K562 (cell line): Measurements from ENCODE around the gene OR13J1.

Experiments
- EGR1 ChIP-seq: fragments of 450-650 bp; conservative IDR thresholded peaks from 2 replicates; pipeline ENCODE4 v1.6.1; 2017; ENCODE audit warnings: mild to moderate bottlenecking
- EP300 ChIP-seq: IDR thresholded peaks from 2 replicates; pipeline ENCODE4 v1.6.1; 2012; ENCODE audit warnings: low read length, improper control_type of control experiment
- FOXJ3 ChIP-seq: sonication (generic); formaldehyde crosslinking; IDR thresholded peaks from 2 replicates; pipeline ENCODE4 v1.4.0; 2020; ENCODE audit warnings: mild to moderate bottlenecking, missing genetic modification reagents
- FOXM1 ChIP-seq, 2 experiments: fragments of 450-650 bp in 1 of 2; sonication (generic) in 1 of 2; formaldehyde crosslinking in 1 of 2; IDR thresholded peaks; 2 replicates each; pipeline versions ENCODE4 v1.6.1 to v1.9.0; 2017 to 2022; ENCODE audit warnings: low read depth in 2 of 2, mild to moderate bottlenecking in 2 of 2, missing genetic modification reagents in 1 of 2, moderate library complexity in 1 of 2
- FOXP1 ChIP-seq: sonication (generic); formaldehyde crosslinking; IDR thresholded peaks from 2 replicates; pipeline ENCODE4 v1.8.0; 2022; ENCODE audit warnings: mild to moderate bottlenecking, missing genetic modification reagents
- HIVEP1 ChIP-seq: fragments of 250-450 bp; sonication (Bioruptor Pico); IDR thresholded peaks from 2 replicates; pipeline ENCODE4 v1.4.0; 2020; ENCODE audit warnings: mild to moderate bottlenecking
- ZBTB7A ChIP-seq: IDR thresholded peaks from 2 replicates; pipeline ENCODE4 v1.6.1; 2011; ENCODE audit warnings: low read depth, mild to moderate bottlenecking, low read length, moderate library complexity, borderline replicate concordance; ENCODE audit not compliant: control insufficient read depth
- ZNF197 ChIP-seq: fragments of 200-800 bp; sonication (Bioruptor generic); IDR thresholded peaks from 2 replicates; pipeline ENCODE4 v1.6.1; 2016; ENCODE audit warnings: low read depth, missing genetic modification characterization, missing compliant biosample characterization
- ZNF431 ChIP-seq: sonication (generic); formaldehyde crosslinking; IDR thresholded peaks from 2 replicates; pipeline ENCODE4 v1.8.0; 2022; ENCODE audit warnings: mild to moderate bottlenecking, missing genetic modification reagents
- TF ChIP-seq, protein P1 (sequence below), 3 experiments: IDR thresholded peaks in 2 of 3; conservative IDR thresholded peaks in 1 of 3; 2 replicates each; pipeline ENCODE4 v1.5.1; 2011 to 2012; ENCODE audit warnings: low read length in 3 of 3, mild to moderate bottlenecking in 3 of 3, control low read depth in 2 of 3, improper control_type of control experiment in 1 of 3, inconsistent platforms in 1 of 3, low read depth in 1 of 3, mixed read lengths in 1 of 3, moderate library complexity in 1 of 3; ENCODE audit not compliant: insufficient read depth in 2 of 3
- TF ChIP-seq, protein P2 (sequence below): sonication (generic); formaldehyde crosslinking; IDR thresholded peaks from 2 replicates; pipeline ENCODE4 v1.8.1; 2023; ENCODE audit warnings: mild to moderate bottlenecking, missing genetic modification reagents
- TF ChIP-seq, protein P3 (sequence below), 2 experiments: fragments of 450-650 bp; formaldehyde crosslinking in 1 of 2; IDR thresholded peaks; 2 replicates each; pipeline versions ENCODE4 v1.4.0 to v1.6.1; 2014 to 2020; ENCODE audit warnings: mild to moderate bottlenecking in 2 of 2, borderline replicate concordance in 1 of 2, low read depth in 1 of 2
- TF ChIP-seq, protein P4 (sequence below): sonication (generic); formaldehyde crosslinking; IDR thresholded peaks from 2 replicates; pipeline ENCODE4 v1.8.1; 2023; ENCODE audit warnings: mild to moderate bottlenecking, missing genetic modification reagents
- TF ChIP-seq, protein P5 (sequence below): sonication (generic); formaldehyde crosslinking; IDR thresholded peaks from 2 replicates; pipeline ENCODE4 v1.9.0; 2022; ENCODE audit warnings: mild to moderate bottlenecking, missing genetic modification reagents

DNA sequence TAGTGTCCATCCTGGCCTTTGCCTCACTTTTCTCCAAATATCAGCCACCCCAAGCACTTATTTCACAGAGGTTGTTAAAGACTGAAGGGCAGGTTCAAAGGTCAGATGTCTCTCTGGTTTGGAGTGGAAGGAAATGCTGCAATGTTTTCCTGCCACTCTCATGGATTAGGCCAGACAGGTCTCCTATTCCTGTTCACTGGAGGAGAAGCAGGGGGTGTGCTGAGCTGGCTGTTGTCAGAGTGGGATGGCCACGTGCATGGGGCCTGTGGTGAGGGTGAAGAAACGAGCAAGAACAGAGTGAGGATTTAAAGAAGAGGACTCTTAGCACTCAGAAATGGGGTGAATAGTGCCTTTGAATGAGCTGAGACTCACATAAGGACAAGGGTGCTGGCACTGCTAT, 34.4 kb downstream of the OR13J1 start:
- TF ChIP-seq, protein P1, sequence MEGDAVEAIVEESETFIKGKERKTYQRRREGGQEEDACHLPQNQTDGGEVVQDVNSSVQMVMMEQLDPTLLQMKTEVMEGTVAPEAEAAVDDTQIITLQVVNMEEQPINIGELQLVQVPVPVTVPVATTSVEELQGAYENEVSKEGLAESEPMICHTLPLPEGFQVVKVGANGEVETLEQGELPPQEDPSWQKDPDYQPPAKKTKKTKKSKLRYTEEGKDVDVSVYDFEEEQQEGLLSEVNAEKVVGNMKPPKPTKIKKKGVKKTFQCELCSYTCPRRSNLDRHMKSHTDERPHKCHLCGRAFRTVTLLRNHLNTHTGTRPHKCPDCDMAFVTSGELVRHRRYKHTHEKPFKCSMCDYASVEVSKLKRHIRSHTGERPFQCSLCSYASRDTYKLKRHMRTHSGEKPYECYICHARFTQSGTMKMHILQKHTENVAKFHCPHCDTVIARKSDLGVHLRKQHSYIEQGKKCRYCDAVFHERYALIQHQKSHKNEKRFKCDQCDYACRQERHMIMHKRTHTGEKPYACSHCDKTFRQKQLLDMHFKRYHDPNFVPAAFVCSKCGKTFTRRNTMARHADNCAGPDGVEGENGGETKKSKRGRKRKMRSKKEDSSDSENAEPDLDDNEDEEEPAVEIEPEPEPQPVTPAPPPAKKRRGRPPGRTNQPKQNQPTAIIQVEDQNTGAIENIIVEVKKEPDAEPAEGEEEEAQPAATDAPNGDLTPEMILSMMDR (IDR thresholded peaks at IDR 0.05 in 2 of 3, conservative IDR thresholded peaks at IDR 0.05 in 1 of 3; ENCODE audit: insufficient read depth in 2 of 3, low read depth in 1 of 3, low read length in 3 of 3) = no peak
- TF ChIP-seq FOXP1 (no peak), FOXM1 (IDR thresholded peaks at IDR 0.05; ENCODE audit: low read depth) (no peak), FOXM1 (CRISPR knock-in tag; IDR thresholded peaks at IDR 0.05; ENCODE audit: low read depth) (no peak), FOXJ3 (CRISPR knock-in tag) (no peak), EP300 (no peak), EGR1 (no peak), ZNF431 (CRISPR knock-in tag) (no peak), ZNF197 (CRISPR knock-in tag) (no peak), ZBTB7A (no peak), HIVEP1 (CRISPR knock-in tag) (no peak)
- TF ChIP-seq, protein P2, sequence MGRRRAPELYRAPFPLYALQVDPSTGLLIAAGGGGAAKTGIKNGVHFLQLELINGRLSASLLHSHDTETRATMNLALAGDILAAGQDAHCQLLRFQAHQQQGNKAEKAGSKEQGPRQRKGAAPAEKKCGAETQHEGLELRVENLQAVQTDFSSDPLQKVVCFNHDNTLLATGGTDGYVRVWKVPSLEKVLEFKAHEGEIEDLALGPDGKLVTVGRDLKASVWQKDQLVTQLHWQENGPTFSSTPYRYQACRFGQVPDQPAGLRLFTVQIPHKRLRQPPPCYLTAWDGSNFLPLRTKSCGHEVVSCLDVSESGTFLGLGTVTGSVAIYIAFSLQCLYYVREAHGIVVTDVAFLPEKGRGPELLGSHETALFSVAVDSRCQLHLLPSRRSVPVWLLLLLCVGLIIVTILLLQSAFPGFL (CRISPR knock-in tag) = no peak
- TF ChIP-seq, protein P3, sequence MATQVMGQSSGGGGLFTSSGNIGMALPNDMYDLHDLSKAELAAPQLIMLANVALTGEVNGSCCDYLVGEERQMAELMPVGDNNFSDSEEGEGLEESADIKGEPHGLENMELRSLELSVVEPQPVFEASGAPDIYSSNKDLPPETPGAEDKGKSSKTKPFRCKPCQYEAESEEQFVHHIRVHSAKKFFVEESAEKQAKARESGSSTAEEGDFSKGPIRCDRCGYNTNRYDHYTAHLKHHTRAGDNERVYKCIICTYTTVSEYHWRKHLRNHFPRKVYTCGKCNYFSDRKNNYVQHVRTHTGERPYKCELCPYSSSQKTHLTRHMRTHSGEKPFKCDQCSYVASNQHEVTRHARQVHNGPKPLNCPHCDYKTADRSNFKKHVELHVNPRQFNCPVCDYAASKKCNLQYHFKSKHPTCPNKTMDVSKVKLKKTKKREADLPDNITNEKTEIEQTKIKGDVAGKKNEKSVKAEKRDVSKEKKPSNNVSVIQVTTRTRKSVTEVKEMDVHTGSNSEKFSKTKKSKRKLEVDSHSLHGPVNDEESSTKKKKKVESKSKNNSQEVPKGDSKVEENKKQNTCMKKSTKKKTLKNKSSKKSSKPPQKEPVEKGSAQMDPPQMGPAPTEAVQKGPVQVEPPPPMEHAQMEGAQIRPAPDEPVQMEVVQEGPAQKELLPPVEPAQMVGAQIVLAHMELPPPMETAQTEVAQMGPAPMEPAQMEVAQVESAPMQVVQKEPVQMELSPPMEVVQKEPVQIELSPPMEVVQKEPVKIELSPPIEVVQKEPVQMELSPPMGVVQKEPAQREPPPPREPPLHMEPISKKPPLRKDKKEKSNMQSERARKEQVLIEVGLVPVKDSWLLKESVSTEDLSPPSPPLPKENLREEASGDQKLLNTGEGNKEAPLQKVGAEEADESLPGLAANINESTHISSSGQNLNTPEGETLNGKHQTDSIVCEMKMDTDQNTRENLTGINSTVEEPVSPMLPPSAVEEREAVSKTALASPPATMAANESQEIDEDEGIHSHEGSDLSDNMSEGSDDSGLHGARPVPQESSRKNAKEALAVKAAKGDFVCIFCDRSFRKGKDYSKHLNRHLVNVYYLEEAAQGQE (IDR thresholded peaks at IDR 0.05; ENCODE audit: borderline replicate concordance) = no peak
- TF ChIP-seq, protein P3 (CRISPR knock-in tag; IDR thresholded peaks at IDR 0.05; ENCODE audit: low read depth) = no peak
- TF ChIP-seq, protein P4, sequence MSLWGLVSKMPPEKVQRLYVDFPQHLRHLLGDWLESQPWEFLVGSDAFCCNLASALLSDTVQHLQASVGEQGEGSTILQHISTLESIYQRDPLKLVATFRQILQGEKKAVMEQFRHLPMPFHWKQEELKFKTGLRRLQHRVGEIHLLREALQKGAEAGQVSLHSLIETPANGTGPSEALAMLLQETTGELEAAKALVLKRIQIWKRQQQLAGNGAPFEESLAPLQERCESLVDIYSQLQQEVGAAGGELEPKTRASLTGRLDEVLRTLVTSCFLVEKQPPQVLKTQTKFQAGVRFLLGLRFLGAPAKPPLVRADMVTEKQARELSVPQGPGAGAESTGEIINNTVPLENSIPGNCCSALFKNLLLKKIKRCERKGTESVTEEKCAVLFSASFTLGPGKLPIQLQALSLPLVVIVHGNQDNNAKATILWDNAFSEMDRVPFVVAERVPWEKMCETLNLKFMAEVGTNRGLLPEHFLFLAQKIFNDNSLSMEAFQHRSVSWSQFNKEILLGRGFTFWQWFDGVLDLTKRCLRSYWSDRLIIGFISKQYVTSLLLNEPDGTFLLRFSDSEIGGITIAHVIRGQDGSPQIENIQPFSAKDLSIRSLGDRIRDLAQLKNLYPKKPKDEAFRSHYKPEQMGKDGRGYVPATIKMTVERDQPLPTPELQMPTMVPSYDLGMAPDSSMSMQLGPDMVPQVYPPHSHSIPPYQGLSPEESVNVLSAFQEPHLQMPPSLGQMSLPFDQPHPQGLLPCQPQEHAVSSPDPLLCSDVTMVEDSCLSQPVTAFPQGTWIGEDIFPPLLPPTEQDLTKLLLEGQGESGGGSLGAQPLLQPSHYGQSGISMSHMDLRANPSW (CRISPR knock-in tag) = no peak
- TF ChIP-seq, protein P5, sequence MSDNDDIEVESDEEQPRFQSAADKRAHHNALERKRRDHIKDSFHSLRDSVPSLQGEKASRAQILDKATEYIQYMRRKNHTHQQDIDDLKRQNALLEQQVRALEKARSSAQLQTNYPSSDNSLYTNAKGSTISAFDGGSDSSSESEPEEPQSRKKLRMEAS (CRISPR knock-in tag) = no peak
